Panc1 (cell line): Measurements from ENCODE around the gene CCDC57.

Source experiments
- CTCF ChIP-seq: fragments of 450-650 bp; IDR thresholded peaks from 2 replicates; pipeline ENCODE4 v1.5.1; 2017; ENCODE audit warnings: mild to moderate bottlenecking
- POLR2AphosphoS5 ChIP-seq: IDR thresholded peaks from 2 replicates; pipeline ENCODE4 v1.6.1; 2012; ENCODE audit warnings: mild to moderate bottlenecking, low read depth, low read length, moderate library complexity
- SIN3A ChIP-seq: IDR thresholded peaks from 2 replicates; pipeline ENCODE4 v1.6.1; 2012; ENCODE audit warnings: low read depth, mild to moderate bottlenecking, low read length, moderate library complexity, borderline replicate concordance; ENCODE audit not compliant: insufficient read depth
- TCF7L2 ChIP-seq: IDR thresholded peaks from 2 replicates; pipeline ENCODE4 v1.6.1; 2011; ENCODE audit warnings: mild to moderate bottlenecking, low read depth, low read length, inconsistent platforms

GRCh38 chr17:82247182-82247823 lies 34.7 kb upstream of the CCDC57 start:
- TF ChIP-seq TCF7L2, result no peak
- no peak for TF ChIP-seq CTCF
- TF ChIP-seq SIN3A, result no peak
- TF ChIP-seq POLR2AphosphoS5, result no peak; the same call in 1 of the 2 replicates
